HG03159 (cell line): ENCODE data around the gene POTEJ.
"Not testable (repeated sequence)": the region's sequence is repeated elsewhere in the genome, so short reads cannot be mapped to it uniquely, and the experiment has no call there.

Experiments
- ATAC-seq: cut with Tn5 transposase; IDR thresholded peaks from one replicate; pipeline ENCODE4 v1.9.1; 2021; ENCODE audit warnings: mild to moderate bottlenecking, moderate library complexity; ENCODE audit not compliant: unreplicated experiment

Gene POTEJ

DNA sequence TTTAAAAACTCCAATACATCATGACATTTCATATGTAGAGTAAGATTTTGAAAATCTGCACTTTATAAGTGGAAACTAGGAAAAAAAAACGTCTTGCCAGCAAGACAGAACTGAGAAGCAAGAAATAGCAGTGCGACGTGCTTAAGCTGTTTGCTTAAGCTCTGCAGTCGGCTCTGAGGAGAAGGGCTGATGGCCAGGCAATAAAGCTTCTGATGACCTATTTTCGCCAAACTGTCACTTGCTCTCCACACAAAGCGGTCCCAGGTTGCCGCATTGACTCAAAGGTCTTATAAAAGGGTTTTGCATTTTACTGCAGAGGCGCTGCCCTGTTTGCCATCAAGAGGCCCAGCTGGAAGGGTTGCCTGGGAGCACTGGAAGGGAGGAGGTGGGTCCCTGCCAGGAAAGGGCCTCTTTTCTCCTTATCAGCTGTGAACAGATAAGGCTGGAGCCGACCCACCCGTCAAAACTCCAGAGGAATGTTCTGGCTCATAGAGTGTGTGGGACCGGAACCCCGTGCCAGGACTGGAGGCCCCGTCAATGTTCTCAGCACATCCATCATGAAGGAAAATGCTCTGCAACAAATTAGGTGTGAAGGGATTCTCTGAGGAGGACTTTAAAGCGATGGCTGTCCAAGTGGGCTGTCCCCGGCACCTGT, 9.5 kb upstream of the POTEJ start:
- ATAC-seq = not testable (repeated sequence)

DNA sequence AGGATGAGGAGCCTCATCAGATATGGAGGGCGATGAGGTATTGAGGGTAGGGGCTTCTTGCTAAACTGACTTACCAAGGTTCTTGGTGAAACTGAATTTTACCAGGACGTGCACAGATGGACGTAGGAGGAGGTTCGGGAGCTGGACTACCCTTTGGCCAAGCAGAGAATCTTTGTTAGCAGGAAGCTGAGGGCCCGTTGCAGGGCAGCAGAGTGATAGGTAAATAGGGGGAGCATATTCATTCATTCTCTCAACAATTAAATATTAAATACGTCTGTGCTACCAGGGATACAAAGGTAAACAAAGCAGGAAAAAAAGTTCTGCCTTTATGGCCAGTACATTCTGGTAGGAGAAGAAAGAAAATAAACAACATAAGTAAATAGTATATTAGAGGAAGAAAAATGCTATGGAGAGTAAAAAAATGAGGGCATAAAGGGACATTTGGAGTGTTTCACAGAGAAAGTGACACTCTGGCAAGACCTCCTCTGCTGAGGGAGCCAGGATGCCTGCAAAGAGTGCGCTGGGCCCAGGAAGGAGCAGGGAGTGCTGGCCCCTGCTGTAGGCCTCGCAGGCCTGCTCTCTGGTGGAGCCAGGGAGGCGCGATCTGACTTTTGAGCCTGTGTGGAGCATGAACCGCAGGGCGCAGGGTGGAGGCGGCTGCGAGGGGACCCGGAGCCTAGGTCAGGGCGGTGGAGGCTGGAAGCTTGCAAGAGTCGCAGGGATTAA, 2.8 kb upstream of the POTEJ start:
- ATAC-seq = not testable (repeated sequence)

DNA sequence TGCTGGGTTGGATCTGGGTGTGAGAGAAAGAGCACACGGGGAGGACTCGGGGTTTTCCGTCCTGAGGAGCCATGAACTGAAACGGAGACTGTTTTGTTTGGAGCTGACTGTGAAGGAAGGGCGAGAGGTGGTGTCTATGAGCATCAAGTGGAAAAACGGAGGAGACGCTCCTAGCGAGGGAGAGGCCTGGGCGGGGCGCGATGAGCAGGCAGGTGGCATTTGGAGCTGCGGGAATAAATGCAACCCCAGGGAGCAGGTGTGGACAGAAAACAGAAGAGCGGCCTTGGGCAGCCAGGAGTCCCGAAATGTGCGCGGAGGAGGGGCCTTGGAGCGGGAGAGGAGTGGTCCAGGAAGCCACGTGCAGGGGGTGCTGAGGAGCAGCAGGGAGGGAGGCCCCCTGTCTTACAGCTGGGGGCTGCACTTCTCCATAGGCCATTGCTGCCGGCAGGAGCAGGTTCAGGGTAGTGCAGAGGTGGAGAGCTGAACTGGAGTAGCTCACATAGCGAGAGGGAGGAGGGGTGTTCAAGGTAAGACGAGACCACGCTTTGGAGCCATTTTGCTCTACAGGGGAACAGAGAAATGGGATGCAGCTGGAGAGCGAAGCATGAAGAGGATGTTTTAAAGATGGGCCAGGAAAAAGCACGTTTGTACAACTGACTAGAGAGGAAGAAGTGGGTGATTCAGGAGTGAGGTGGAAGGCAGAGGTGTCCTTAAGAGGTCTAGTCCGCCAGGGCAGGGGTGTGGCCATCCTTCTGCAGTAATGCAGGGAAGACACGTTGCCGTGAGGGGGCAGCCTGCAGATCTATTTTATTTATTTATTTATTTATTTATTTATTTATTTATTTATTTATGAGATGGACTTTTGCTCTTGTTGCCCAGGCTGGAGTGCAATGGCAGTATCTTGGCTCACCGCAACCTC, 2.0 kb upstream of the POTEJ start:
- not testable (repeated sequence) for ATAC-seq

DNA sequence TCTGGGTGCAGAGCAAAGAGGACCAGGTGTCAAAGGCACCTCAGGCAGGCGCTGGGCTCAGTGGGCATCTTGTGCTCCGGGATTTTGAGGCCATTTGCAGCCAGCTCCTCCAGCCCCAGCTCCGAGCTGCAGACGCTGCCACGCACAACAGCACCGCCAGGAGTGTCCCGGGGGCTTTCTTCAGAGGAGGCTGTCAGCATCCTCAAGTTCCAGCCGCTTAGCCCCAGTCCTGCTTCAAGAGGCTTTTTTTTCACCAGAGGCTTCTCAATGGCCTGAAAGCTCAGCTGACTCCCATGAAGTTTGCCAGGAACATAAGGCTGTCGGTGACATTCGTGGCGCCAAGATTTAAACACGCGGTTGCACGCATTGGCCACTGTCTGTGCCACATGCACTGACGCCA, 754 bp upstream of the POTEJ start:
- ATAC-seq = not testable (repeated sequence)

DNA sequence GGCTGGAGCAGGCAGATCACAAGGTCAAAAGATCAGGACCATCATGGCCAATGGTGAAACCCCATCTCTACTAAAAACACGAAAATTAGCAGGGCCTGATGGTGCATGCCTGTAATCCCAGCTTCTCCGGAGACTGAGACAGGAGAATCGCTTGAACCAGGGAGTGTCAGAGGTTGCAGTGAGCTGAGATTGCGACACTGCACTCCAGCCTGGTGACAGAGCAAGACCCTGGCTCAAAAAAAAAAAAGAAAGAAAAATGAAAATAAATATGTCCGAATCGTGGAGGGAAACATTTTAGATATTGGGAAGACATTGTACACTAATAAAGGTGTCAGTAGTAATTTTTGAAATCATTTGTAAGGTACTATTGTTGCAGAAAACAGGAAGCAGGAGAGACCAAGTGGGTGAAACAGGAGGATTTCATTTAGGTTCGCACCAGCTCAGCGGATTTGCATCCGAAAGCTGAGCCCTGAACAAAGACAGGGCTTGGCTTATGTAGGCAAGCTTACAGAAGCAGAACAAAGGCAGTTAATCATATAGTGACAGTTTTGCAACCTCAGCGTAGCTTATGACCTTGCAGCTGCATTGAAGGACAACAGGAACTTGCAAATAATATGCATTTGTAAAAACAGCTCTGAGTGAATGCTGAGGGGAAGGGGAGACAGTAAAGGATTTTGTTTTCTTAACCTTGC, 17.7 kb downstream of the POTEJ start:
- not testable (repeated sequence) for ATAC-seq

DNA sequence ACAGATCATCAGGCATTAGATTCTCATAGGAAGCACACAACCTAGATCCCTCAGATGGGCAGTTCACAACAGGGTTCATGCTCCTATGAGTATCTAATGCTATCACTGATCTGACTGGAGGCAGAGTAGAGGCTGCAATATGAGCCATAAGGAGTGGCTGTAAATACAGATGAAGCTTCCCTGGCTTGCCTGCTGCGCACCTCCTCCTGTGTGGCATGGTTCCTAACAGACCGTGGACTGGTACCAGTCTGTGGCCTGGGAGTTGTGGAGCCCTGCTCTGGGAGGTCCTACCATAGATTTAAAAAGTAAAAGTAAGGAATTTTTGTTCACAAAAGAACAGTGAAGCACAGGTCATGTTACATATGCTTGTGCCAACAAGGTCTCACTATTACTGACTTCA, 27.7 kb downstream of the POTEJ start:
- ATAC-seq = not testable (repeated sequence)

DNA sequence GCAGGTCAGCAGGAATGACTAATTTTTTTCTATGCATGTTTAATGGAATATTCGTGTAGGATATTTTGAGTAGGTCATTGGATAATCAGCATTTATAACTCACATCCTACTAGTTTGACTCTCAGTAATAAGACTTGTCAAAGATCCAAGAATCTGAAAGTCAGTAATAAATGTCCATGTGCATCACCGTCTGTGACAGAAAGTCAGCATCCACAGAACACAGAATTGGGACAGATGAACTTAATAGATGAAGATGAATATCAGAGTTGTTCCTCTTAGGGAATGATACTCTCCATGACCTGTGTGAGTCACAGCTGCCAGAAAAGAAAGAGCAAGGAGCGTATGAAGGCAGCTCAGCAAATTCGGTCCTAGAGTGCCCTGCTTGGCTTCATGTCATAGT, 30.4 kb downstream of the POTEJ start:
- ATAC-seq = not testable (repeated sequence)

DNA sequence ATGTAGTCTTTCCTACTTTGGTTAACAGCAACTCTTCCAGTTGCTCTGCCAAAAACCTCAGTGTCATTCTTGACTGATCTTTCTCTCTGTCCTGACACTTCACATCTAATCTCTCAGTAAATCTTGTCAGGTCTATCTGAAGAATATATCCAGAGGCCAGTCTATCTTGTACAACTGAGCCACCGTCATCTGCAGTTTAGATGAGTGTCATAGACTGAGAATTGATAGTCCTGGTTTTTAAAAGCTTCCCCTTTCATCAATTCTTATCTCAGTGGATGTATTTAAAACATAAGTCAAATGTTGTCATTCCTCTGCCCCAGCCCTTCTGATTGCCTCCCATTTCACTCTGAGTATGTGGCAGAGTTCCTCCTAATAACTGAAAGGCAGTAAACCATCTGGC, 38.0 kb downstream of the POTEJ start:
- not testable (repeated sequence) for ATAC-seq

DNA sequence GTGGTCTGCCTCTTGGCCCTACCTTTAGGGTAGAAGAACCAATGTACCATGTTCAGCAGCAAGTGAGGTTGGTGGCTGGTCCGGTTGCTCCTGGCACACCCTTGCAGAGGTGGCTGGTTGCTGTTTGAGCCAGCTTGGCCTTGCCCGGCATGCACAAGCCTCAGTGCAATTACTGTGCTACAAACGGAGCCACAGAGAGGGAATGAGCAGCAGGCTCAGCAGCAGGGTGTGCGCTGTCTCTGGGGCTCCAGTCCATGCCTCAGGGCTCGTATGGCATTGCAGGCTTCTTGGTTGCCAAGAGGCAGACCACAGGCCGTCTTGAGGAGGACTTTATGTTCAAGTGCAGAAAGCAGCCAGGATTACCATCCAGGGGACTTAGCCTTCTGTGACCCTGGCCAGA, 53.3 kb downstream of the POTEJ start:
- ATAC-seq = not testable (repeated sequence)

DNA sequence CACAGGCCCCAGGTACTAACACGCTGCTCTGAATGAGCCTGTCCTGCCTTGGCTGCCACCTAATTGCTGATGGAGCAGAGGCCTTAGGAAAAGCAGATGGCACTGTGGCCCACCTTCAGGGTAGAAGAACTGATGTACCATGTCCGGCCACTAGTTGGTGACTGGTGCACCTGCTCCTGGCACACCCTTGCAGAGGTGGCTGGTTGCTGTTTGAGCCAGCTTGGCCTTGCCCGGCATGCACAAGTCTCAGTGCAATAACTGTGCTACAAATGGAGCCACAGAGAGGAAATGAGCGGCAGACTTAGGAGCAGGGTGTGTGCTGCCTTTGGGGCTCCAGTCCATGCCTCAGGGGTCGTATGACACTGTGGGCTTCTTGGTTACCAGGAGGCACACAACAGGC, 54.4 kb downstream of the POTEJ start:
- ATAC-seq = not testable (repeated sequence)

DNA sequence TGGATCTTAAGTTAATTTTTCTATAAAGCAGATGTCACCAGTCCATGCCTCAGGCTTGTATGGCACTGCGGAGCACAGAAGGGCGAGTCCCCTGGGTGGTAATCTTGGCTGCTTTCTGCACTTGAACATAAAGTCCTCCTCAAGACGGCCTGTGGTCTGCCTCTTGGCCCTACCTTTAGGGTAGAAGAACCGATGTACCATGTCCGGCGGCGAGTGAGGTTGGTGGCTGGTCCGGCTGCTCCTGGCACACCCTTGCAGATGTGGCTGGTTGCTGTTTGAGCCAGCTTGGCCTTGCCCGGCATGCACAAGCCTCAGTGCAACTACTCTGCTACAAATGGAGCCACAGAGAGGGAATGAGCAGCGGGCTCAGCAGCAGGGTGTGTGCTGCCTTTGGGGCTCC, 56.3 kb downstream of the POTEJ start:
- not testable (repeated sequence) for ATAC-seq

DNA sequence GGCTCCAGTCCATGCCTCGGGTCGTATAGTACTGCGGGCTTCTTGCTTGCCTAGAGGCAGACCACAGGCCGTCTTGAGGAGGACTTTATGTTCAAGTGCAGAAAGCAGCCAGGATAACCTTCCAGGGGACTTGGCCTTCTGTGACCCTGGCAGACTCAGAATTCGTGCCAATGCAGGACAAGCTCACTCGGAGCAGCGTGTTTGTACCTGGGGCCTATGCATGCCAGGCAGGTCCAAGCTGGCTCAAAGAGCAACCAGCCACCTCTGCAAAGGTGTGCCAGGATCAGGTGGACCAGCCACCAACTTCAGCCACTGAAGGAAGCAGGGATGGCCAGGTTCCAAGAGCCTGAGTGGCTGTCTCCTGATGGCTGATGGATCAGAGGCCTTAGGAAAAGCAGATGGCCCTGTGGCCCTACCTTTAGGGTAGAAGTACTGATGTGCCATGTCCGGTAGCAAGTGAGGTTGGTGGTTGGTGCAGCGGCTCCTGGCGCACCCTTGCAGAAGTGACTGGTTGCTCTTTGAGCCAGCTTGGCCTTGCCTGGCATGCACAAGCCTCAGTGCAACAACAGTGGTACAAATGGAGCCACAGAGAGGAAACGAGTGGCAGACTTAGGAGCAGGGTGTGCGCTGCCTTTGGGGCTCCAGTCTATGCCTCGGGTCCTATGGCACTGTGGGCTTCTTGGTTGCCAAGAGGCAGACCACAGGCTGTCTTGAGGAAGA, 58.9 kb downstream of the POTEJ start:
- not testable (repeated sequence) for ATAC-seq

DNA sequence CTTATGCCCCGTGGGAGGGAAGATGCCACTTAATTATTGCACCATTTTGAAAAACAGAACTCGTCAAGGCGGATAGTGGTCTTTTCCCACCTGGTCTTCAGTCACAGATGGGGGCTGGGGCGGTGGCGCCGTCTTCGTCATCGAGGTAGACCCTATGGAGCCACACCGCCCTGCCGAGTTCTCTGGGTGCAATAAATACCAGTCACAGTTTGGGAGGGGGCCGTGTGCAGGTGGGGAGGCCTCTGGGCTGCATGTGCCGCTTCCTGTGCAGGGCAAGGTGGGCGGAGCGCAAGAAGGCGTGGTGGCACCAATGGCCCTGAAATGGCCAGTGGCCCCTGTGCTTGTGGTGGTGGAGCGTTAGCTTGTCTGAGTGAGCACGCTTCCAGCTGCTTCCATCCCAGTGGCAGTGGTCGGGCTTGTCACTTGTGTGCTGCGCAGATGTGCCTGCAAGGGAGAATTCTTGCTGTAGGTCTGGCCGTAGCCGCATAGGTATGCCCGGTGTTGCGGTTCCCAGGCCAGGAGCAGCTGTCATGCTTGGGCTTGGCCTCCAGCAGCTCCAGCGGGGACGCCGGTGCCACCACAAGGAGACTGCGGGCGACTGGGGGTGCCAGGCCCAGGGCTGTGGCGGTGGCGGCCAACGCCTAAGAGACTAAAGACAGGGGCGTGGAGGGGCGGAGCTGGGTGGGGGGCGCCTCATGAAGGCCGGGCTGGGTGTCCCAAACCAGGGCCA, 81.0 kb downstream of the POTEJ start:
- ATAC-seq = not testable (repeated sequence)

DNA sequence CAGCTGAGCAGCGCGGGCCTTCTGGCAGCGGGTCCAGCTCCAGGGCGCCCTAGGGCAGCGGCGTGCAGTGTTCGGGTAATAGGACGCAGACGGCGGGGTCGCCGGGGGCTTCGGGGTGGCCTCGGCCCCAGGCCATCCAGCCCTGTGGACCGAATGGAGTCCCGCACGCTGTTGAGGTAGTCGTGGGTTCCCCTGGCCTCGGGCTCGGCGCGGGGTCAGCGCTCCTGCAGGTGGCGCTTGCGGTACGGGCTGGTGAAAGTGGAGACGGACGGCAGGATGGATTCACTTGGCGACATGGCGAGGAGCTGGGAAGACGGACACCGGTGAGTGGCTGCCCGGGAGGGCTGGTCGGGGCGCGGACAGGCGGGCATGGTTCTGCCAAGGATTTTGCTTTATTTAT, 82.2 kb downstream of the POTEJ start:
- not testable (repeated sequence) for ATAC-seq

DNA sequence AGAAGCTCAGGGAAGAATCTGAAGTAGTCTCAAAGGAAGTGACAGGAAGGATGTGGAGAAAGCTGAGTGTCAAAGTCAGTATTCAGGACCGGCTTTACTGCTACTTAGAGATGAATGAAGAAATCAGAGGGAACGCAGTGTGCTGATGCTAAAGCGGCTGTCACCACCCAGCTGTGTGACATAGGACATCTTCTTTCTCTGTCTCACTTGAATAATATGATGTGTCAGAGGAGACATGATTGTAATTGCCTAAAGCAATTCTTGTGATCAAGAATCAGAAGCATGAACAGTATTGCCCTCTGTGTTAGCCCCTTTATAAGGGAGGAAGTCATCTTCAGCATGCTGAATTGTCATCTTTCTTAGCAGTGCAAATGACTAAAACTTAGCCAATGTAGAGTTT, 92.0 kb downstream of the POTEJ start:
- ATAC-seq = not testable (repeated sequence)
